Measurements from ENCODE around the gene ZNF784.

DNA sequence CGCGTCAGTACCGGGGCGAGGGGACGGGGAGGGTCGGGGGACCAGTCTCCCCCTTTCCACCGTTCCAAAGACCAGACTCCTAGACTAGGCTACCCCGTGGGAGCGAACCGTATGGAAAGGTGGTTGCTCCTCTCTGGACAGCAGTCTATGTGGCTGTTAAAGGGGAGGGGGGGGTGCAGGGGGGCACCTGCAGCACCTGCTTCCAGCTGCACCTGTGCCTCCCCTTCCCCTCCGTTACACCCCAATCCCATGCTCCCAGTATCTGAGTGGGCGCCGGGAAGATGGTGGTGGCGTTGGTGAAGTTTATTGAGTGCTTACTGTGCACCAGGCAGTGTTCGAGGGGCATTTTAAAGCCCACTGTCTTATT, 23.7 kb downstream of the ZNF784 start:
- no peak for TF ChIP-seq CTCF (IDR thresholded peaks at IDR 0.05)
- no peak for TF ChIP-seq POLR2A (IDR thresholded peaks at IDR 0.05)

All from tibial nerve (tissue), 3 donors.